Measurements from ENCODE around the gene KLC4.
"Not testable (repeated sequence)": the region's sequence is repeated elsewhere in the genome, so short reads cannot be mapped to it uniquely, and the experiment has no call there.

KLC4 gene

GRCh38 chr6:43037197-43037596, 22.2 kb upstream of the KLC4 start:
- no peak for DNase-seq (ENCODE audit: low spot score)
- TF ChIP-seq, protein P1, sequence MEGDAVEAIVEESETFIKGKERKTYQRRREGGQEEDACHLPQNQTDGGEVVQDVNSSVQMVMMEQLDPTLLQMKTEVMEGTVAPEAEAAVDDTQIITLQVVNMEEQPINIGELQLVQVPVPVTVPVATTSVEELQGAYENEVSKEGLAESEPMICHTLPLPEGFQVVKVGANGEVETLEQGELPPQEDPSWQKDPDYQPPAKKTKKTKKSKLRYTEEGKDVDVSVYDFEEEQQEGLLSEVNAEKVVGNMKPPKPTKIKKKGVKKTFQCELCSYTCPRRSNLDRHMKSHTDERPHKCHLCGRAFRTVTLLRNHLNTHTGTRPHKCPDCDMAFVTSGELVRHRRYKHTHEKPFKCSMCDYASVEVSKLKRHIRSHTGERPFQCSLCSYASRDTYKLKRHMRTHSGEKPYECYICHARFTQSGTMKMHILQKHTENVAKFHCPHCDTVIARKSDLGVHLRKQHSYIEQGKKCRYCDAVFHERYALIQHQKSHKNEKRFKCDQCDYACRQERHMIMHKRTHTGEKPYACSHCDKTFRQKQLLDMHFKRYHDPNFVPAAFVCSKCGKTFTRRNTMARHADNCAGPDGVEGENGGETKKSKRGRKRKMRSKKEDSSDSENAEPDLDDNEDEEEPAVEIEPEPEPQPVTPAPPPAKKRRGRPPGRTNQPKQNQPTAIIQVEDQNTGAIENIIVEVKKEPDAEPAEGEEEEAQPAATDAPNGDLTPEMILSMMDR (IDR thresholded peaks at IDR 0.05; ENCODE audit: extremely low read depth, missing control alignments) = no peak

DNA sequence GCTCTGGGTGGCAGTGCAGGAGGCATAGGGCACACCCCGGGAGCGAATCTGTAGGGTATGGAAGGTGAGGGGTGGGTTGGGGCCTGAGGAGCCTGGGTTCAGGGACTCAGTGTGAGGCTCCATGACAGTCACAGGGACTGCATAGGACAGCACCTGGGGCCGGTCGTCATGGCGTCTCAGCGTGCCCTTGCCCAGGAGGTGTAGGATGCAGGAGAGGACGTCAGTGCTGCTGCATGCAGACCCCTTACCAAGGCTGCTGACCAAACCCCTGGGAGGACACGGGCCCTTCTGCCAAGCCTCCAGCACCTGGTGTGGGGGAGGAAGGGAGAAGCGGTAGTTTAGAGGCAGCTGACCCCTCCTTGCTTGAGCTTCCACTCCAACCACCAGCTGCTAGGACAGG, 21.7 kb upstream of the KLC4 start:
- DNase-seq (ENCODE audit: low spot score) = no peak
- TF ChIP-seq, protein P1 (IDR thresholded peaks at IDR 0.05; ENCODE audit: extremely low read depth, missing control alignments) = no peak

GRCh38 chr6:43038727-43039126, 20.7 kb upstream of the KLC4 start:
- no peak for DNase-seq (ENCODE audit: low spot score)
- TF ChIP-seq, protein P1 (IDR thresholded peaks at IDR 0.05; ENCODE audit: extremely low read depth, missing control alignments) = no peak

DNA sequence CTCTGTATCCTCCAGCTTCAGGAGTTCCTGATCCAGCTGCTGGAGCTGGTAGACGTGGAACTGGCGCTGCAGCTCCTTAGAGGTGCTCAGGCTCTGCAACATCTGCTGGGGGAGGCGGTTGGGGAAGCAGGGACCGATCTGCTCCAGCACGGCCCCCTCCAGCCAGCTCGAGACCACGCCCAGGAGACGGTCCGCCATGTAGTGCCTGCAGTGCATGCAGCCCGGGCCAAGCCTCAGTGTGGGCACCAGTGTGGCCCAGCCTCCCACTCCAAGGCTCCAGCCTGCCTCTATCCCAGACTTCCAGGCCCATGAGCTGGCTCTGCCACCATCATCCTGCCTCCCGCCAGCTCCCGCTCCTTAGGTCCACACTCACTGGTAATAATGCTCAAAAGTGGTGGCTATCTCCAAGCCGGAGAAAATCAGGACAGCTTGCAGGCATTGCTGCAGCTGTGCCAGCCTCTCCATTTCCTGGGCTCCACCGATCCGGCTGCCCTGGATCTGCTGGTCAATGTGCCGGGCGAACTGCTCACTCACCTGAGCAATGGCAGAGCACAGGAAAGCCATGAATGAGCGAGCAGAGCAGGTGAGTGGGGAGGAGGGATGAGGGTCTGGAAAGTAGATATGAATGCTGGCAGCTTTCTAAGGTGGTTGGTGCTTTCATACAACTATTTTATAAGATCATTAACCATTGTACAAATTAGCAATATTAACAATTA, 18.7 kb upstream of the KLC4 start:
- TF ChIP-seq, protein P1 (IDR thresholded peaks at IDR 0.05; ENCODE audit: extremely low read depth, missing control alignments) = no peak
- DNase-seq (ENCODE audit: low spot score) = no peak

GRCh38 chr6:43041475-43041874, 18.0 kb upstream of the KLC4 start:
- DNase-seq (ENCODE audit: low spot score) = not testable (repeated sequence)

GRCh38 chr6:43043310-43043709, 16.1 kb upstream of the KLC4 start:
- TF ChIP-seq, protein P1 (IDR thresholded peaks at IDR 0.05; ENCODE audit: extremely low read depth, missing control alignments) = no peak
- DNase-seq (ENCODE audit: low spot score) = no peak

DNA sequence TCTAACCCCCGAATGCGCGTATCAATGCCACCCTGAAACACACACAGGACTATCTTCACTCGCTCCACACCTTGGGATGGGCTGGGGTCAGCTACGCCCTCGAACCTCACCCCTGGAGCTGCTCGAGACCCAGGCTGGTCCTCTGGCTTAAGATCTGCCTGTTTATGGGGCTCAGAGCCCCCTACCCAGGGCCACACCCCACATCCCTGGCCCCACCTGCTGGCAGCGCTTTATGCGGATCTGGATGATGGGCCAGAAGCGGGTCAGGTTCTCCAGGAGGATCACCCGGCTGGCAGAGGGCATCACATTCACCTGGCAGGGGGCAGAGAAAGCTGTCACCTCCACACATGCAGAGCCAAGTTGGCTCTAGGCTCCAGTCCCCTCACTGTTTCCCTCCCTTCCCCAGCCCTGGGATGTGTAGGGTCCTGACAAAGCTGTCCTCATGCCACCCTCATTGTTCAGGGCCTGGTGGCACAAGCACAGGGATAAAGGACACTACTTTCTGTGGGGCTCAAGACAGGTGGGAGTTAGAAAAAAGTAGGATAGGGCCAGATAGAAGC, 14.0 kb upstream of the KLC4 start:
- DNase-seq (ENCODE audit: low spot score) = no peak
- TF ChIP-seq, protein P1 (IDR thresholded peaks at IDR 0.05; ENCODE audit: extremely low read depth, missing control alignments) = no peak

GRCh38 chr6:43047998-43048397, 11.4 kb upstream of the KLC4 start:
- TF ChIP-seq, protein P1 (IDR thresholded peaks at IDR 0.05; ENCODE audit: extremely low read depth, missing control alignments) = no peak
- DNase-seq (ENCODE audit: low spot score) = no peak

Data from GM20000 (cell line).